GM12874 (cell line): ENCODE data around the gene CXCL17.

Source experiments
- TF ChIP-seq, protein P1 (sequence below): IDR thresholded peaks from 2 replicates; pipeline ENCODE4 v1.5.1; 2011; ENCODE audit warnings: low read depth, mild to moderate bottlenecking, control low read depth, low read length, moderate library complexity; ENCODE audit not compliant: insufficient read depth

Gene CXCL17

DNA sequence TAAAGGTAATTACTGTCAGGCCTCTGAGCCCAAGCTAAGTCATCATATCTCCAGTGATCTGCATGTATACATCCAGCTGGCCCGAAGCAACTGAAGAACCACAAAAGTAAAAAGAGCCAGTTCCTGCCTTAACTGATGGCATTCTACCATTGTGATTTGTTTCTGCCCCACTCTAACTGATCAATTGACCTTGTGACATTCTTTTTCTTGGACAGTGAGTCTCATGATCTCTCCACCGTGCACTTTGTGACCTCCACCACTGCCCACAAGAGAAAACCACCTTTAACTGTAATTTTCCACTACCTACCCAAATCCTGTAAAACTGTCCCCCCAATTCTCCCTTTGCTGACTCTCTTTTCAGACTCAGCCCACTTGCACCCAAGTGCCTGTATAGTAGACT lies 17.2 kb upstream of the CXCL17 start:
- TF ChIP-seq, protein P1, sequence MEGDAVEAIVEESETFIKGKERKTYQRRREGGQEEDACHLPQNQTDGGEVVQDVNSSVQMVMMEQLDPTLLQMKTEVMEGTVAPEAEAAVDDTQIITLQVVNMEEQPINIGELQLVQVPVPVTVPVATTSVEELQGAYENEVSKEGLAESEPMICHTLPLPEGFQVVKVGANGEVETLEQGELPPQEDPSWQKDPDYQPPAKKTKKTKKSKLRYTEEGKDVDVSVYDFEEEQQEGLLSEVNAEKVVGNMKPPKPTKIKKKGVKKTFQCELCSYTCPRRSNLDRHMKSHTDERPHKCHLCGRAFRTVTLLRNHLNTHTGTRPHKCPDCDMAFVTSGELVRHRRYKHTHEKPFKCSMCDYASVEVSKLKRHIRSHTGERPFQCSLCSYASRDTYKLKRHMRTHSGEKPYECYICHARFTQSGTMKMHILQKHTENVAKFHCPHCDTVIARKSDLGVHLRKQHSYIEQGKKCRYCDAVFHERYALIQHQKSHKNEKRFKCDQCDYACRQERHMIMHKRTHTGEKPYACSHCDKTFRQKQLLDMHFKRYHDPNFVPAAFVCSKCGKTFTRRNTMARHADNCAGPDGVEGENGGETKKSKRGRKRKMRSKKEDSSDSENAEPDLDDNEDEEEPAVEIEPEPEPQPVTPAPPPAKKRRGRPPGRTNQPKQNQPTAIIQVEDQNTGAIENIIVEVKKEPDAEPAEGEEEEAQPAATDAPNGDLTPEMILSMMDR, result no peak

DNA sequence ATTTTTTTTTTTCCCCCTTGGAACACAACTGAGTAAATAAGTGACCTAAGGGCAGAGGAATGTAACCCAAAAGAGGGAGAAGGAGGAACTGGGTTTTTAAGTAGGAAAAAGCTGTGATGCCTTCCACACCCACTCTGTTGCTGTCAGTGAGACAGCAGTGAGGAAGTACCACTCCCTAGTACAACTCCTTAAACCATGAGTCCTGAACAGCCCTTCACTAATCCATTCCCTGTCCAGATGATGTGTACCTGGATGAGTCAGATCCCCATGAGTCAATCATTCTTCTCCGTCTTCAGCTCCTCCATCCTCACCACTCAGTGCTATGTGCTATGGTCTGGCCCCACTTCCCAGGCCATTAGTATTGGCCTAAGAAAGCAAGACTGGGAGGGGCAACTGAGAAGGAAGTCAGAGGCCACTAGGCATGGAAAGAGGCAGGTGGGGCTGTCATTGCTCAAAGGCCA lies 12.9 kb upstream of the CXCL17 start:
- TF ChIP-seq, protein P1, result no peak

- TF ChIP-seq, protein P1, result no peak
These were observed 12.3 kb upstream of the CXCL17 start for GRCh38 chr19:42455086-42455485.

DNA sequence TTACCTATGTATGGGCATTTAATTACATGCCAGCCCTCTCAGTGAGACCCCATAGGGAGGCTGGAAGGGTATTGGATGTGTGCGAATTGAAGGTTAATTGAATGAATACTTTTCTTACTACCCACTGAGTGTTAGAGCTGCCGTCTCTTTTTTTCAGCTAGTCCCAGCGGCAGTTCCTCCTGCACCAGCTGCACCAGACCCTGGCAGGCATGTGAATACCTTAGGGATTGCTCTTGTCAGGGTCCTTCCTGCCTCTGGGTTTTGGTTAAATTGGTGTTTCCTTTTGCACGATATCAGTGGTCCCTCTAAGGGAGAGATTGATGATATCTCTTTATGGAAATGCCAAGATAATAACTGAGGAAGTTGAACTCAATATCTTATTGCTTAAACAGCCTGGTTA lies 9.8 kb upstream of the CXCL17 start:
- TF ChIP-seq, protein P1, result no peak

- TF ChIP-seq, protein P1, result peak; percentile 73
These were observed 7.7 kb upstream of the CXCL17 start for GRCh38 chr19:42450314-42450934.

GRCh38 chr19:42445948-42446347 lies 3.2 kb upstream of the CXCL17 start:
- TF ChIP-seq, protein P1, result no peak

- TF ChIP-seq, protein P1, result no peak
These were observed 1.2 kb upstream of the CXCL17 start for GRCh38 chr19:42443944-42444398.
